Islet of Langerhans (tissue), 1 donor: ENCODE measurements around the gene NCAPD3.
"Not testable (repeated sequence)": the region's sequence is repeated elsewhere in the genome, so short reads cannot be mapped to it uniquely, and the experiment has no call there.

ENCODE experiments used
- FAIRE-seq: peaks from one replicate; lab custom pipeline; 2011; peaks lifted over from hg19 to GRCh38; lab: Jason Lieb, UNC

NCAPD3 gene, protein sequence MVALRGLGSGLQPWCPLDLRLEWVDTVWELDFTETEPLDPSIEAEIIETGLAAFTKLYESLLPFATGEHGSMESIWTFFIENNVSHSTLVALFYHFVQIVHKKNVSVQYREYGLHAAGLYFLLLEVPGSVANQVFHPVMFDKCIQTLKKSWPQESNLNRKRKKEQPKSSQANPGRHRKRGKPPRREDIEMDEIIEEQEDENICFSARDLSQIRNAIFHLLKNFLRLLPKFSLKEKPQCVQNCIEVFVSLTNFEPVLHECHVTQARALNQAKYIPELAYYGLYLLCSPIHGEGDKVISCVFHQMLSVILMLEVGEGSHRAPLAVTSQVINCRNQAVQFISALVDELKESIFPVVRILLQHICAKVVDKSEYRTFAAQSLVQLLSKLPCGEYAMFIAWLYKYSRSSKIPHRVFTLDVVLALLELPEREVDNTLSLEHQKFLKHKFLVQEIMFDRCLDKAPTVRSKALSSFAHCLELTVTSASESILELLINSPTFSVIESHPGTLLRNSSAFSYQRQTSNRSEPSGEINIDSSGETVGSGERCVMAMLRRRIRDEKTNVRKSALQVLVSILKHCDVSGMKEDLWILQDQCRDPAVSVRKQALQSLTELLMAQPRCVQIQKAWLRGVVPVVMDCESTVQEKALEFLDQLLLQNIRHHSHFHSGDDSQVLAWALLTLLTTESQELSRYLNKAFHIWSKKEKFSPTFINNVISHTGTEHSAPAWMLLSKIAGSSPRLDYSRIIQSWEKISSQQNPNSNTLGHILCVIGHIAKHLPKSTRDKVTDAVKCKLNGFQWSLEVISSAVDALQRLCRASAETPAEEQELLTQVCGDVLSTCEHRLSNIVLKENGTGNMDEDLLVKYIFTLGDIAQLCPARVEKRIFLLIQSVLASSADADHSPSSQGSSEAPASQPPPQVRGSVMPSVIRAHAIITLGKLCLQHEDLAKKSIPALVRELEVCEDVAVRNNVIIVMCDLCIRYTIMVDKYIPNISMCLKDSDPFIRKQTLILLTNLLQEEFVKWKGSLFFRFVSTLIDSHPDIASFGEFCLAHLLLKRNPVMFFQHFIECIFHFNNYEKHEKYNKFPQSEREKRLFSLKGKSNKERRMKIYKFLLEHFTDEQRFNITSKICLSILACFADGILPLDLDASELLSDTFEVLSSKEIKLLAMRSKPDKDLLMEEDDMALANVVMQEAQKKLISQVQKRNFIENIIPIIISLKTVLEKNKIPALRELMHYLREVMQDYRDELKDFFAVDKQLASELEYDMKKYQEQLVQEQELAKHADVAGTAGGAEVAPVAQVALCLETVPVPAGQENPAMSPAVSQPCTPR (N-terminal part only)

DNA sequence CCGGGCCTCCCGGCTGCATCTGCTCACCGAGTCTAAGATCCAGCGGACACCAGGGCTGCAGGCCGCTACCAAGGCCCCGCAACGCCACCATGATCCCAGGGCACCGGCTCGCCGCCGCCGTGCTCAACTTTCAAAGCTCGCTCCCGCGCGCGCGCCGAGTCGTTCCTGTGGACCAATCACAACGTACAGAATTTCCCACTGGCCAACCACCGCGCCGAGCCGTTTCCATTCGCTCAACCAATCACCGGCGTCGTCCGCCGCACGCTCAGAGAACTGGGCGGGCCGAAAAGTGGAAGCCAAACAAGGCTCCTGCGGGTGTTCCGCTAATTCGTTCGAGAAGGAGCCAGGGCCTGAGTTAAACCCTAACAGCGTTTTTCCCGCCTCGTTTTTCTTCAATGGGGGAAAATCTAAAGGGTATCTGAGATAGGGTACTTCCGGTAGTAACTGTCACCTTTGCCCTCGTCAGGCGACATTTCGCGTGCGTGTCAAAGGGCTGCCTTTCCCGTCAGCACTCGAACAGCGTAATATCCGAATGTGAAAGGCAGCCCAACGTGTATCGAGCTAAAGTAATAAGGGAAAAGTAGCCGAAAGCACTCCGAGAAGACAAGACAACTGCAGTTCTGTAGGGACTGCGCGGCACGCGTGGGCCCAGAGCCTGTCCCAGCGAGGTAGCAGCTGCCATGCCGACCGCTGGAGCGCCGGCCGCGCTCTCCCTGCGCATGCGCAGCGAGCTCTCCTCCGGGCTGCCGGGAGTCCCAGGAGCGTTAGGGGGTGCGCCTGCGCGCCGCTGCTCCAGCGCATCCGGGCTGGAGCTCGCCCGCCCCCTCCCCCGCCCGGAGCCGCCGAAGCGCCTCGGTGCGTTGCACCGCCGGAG lies at the start of gene NCAPD3, which contains the start of gene VPS26B:
Gene NCAPD3 (minus strand): TSS at position 132 of the 874 bp plus-strand sequence. CDS start 41 bp downstream, at position 91.
Gene VPS26B (plus strand): TSS at position 836 of the 874 bp plus-strand sequence. CDS start 452 bp downstream, outside the sequence.
- no peak for FAIRE-seq

DNA sequence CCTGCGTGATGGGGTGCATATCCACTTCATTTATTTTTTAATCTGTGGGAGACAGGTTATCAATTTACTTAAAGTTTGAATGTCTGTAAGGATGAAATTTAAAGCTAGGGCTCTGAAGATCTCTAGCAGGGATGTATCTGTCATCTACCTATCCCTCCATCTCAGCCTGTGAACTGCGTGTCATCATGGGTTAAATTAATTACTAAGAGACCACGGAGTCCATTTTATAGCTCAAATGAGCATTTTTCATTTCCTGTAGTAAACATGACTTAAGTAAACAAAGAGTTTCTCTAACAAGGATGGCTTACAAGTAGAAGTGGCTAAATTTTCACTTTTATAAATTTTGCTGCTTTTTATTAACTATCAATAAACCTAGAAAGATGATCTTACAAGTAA lies 49.5 kb upstream of the NCAPD3 start:
- FAIRE-seq: no peak

DNA sequence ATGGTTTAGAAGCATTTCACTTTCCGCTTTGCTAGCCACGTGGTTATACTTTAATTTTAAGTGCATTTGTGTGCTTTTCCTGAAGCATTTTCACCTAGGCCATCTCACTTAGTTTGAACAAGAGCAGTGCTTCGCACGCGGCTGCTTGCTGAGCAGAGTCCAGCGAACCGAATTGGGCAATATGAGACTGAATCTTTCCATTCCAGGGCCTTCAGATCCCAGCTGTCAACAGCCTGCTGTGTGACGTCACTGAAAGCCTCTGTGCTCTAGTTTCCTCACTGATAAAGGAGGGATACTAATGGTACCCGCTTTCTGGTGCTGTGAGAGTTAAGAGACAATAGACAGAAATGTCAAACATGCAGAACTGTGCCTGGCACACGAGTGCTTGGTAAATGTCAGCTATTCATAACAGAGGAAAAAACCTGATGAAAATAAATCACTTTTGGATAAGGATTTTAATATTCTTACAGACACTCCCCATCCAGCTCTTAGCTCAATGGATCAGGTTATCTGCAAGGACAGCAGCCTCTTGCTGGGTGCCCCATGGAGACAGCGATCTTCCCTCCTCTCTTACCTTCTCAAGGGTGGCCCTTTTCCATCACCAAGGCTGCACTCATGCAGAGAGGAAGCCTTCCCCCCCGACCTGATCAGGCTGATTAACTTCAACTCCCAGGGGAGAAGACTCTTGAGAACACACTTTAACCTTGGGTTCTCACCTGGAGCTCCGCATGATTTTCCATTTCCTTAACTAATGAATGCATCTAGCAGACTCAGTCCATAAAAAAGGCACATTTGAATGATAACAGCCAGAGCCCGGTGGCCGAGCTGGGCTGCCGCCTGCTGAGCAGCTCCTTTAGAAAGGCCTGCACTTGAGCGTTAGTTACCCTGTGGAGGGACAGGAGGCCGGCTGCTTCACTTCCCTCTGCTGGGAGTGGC lies 48.9 kb upstream of the NCAPD3 start:
- FAIRE-seq: no peak

DNA sequence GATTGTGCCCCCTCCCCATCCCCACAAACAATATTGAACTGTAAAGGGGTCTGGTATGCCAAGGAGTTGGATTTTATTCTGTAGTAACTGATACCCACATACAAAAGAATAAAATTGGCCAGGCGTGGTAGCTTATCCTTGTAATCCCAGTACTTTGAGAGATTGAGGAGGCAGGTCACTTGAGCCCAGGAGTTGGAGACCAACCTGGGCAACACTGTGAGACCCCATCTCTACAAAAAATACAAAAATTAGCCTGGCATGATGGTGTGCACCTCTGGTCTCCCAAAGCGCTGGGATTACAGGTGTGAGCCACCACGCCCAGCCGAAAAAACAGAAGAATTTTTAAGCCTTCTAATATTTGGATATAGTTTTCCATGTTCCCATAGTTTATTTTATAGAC lies 48.2 kb upstream of the NCAPD3 start:
- no peak for FAIRE-seq

DNA sequence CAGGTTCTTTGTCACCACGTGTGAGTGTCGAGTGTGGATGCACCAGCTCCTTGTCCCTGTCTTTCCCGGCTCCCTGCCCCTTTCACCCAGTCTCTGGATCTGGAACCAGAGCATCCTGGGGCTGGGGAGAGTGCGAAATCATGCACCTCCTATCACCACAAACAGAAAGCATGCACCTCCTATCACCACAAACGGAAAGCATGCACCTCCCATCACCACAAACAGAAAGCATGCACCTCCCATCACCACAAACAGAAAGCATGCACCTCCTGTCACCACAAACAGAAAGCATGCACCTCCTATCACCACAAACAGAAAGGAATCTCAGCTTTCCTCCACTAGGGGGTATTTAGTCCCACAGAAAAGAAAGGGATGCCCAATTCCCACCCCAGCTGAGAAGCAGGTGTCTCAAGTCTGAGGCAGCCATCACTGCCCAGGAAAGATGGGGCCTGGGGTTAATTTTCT lies 46.5 kb upstream of the NCAPD3 start:
- no peak for FAIRE-seq

DNA sequence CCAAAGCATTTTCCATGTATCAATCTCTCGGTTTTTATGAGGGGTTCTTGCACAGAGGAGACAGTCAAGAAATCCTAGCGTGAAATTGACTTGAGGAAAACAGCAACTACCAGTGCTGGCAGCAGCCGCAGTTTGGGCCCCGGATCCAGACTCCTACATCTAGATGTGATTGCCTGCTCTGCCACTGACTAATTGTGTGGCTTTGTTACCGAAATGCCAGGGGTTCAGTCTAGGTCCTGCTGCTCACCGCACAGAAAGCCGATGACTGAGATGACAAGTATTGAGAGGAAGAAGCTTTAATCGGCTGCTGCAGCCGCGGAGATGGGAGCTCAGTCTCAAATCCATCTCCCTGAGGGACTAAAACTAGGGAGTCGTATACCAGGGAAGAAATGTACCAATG lies 44.2 kb upstream of the NCAPD3 start:
- no peak for FAIRE-seq

DNA sequence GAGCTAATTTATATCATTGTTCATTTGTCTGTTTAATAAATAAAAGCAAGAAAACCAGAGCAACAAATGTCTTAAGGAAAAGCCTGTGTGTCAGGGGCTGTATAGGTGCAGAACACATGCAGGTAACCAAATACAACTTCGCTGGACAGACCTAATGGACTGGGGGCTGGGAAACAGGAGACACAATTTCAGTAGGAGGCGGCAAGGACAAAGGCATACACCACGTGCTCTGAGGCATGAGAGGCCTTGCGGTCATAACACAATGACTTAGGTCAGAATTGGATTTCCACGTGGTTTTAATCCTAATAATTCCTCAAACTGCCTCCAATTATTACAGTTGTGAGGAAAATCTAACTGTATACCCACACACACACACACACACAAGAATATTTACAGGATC lies 43.7 kb upstream of the NCAPD3 start:
- FAIRE-seq: no peak

DNA sequence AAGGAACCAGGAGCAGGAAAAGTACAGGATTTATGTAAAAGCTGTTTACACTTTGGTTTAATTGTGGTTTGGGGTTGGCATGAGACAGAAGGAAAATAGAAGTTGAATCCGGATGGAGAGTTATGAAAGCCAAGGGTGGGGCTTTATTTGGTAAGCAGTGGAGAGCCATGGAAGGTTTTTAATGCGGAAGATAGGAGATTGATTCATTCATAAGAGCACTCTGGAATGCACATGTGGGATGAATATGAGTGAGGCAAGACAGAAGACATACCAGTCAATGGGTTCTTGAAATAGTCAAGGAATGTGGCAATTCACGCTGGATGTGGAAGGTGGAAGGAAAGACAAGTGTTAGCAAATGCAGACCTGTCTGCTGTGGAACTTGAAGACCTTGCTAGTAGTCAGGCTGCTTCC lies 43.1 kb upstream of the NCAPD3 start:
- FAIRE-seq: no peak

DNA sequence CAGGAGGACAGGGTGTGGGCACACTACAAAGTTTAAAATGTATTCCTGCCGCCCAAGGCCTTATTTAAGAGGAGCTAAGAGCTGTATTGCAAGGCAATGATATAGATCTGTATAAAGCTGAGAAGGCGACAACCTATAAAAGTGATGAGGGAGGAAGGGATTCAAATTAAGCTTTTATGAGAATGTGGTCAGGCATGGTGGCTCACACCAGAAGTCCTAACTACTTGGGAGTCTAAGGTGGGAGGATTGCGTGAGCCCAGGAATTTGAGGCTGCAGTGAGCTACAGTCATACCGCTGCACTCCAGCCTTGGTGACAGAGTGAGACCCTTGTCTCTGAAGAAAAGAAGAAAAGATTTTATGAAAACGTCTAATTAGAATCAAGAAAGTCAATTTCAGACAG lies 42.7 kb upstream of the NCAPD3 start:
- FAIRE-seq: no peak

DNA sequence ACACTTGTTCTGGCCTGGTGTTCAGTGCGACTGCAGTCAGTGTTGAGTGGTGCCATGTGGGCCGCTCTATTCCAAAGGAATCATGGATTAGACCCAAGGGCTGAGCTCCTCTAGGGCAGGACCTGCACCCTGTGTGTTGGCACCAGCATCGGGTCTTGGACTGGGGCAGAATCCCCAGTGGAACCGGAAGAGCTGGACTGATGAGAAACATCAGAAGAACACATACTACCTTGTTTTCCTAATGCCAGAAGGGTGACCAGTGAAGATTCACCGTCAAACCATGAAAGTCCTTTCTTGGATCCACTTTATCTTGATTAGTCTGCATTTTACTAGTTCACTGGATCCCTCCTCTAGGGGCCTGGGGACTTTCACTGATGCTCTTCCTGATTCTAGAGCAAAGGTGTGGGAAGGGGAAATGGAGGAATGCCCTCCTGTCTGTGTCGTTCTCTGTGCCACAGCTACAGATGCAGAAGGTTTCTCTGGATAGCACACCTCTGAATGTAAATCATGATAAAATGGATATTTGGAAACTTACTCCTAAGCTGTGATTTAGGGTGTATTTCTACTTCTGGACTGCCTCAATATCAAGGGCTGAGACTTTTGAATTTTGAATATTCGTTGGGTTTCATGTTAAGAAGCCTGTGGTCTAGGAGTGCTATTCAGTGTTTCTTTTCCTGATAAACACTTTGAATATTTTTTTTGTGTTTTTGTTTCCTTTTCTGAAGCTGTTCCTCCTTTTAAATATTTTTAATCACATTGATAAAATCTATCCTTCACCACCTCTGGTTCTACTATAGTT lies 41.4 kb upstream of the NCAPD3 start:
- FAIRE-seq: no peak

DNA sequence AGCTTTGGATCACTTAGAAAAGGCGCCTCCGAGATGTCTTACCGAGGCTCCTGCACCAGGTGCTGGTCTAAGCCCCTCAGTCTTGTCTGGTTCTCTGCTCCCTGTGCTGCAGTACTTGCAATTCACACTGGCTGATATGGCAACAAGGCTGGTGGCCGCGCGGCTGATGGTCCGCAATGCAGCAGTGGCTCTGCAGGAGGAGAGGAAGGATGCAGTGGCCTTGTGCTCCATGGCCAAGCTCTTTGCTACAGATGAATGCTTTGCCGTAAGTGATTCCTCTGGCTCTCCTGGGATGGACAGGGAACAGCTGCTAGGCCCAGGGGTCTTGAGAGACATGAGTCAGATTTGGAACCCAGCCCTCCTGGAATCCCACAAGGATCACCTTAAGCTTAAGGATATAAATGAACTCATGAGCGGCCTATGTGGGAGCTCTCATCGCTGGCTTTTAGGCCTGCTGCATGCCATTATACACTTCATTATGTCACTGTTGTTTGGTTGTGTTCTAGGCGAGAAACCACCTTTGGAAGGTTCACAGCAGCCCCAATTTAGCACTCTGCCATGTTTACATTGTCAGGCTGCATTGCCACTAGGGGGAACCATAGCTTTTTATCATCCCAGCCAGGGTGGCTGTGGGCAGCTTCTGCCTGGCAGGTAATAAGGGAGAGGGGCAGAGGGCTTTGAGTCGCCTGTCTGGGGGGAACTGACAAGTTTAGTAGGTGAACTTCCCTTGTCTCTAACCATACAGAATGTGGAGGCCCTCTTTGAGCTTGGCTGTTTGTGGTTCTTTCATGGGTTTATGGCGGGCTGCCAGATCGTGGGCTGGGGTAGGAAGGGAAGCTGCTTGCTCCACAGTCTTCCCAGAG lies 38.1 kb upstream of the NCAPD3 start:
- no peak for FAIRE-seq

DNA sequence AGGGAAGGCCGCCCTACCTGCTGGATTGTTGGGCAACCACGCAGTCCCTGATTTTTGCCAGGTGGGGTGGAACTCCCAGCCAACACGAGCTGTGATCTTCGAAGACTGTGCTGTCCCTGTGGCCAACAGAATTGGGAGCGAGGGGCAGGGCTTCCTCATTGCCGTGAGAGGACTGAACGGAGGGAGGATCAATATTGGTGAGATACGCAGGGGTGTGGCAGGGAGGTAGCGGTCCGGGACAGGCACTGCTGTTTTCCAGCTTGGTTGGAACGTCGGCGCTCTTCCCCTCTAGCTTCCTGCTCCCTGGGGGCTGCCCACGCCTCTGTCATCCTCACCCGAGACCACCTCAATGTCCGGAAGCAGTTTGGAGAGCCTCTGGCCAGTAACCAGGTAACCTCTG lies 37.2 kb upstream of the NCAPD3 start:
- no peak for FAIRE-seq

DNA sequence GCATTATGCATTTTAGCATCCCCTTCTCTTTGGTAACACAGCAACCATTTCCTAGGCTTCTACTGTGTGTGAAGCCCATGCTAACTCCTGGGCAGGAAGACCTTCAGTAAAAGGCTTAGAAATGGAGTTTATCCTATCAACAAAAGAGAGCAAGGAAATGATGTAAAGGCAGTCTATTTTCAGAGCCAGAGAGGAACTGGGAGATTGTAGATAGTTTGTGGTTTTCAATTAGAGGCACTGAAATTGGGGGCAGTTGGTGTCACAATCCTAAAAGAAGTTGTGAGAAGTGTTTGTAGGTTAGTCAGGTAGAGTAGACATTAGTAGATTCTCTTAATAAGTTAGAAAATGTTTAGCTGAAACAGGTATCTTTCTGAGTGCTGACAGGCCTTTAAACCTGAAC lies 36.7 kb upstream of the NCAPD3 start:
- FAIRE-seq: no peak

DNA sequence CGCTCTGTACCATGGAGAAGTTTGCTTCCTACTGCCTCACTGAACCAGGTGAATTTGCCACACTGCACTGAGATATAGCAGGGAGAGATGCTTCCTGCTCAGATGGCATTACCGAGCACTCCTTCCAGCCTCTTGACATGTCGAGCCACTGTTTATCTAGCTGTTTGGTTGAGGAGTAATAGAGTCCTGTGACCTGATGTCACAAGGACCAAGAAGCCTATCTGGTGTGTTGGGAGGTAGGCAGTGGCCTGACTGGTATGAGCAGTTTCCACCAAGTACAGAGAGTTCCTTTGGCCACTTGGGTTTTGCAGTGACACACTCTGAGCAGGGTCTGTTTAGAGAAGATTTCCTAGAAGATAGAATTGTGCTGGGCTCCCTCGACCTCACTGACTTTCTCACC lies 34.8 kb upstream of the NCAPD3 start:
- no peak for FAIRE-seq

DNA sequence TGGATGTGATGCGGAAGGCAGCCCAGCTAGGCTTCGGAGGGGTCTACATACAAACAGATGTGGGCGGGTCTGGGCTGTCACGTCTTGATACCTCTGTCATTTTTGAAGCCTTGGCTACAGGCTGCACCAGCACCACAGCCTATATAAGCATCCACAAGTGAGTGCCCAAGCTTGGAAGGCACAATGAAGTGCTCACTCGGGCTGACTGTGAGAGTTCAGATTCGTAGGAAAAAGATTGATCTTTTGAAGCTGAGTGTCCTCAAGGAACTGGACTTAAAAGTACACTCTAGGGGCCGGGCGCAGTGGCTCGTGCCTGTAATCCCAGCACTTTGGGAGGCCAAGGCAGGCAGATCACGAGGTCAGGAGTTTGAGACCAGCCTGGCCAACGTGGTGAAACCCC lies 33.3 kb upstream of the NCAPD3 start:
- FAIRE-seq: no peak

DNA sequence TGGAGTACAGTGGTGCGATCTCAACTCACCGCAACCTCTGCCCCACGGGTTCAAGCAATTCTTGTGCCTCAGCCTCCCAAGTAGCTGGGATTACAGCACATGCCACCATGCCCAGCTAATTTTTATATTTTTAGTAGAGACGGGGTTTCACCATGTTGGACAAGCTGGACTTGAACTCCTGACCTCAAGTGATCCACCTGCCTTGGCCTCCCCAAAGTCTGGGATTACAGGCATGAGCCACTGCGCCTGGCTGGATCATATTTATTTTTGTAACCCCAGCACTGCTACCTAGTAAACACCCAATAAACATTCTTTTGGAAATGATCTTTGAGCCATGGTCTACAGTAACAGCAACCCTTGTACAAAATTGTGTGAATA lies 31.4 kb upstream of the NCAPD3 start:
- not testable (repeated sequence) for FAIRE-seq

DNA sequence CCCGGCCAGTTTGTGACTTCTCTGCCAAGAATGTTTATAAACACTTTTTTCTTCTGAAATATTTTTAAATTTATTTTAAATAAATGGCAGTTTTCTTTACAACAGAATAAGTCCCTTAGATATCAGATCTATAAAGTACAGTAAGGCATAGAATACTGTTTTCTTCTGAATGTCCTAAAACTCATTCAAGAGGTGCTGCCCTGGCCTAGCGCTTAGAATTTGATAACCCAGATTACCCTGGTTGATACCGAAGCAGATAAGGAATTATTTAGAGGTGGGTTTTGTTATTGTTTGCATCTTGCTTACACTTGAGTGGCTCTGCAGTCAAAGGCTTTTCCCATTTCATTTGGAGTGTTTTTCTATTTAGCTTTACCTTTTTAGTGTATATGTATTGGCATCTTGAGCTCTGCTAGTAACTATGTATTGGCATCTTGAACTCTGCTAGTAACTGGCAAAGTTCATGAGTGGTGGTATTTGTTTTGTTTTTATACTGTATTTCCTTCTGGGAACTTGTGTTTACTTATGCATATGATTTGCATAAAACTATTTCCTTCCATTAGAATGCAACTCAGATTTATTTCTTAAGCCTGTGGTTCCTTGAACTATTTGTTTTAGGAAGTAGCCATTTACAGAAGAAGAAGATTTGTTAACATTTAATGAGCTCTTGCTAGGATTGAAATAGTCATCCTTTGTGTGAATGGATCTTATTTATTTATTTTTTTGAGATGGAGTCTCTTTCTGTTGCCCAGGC lies 30.8 kb upstream of the NCAPD3 start:
- FAIRE-seq: no peak
